ENCODE data around the gene DPH1.
"Not testable (repeated sequence)": the region's sequence is repeated elsewhere in the genome, so short reads cannot be mapped to it uniquely, and the experiment has no call there.

Gene DPH1

DNA sequence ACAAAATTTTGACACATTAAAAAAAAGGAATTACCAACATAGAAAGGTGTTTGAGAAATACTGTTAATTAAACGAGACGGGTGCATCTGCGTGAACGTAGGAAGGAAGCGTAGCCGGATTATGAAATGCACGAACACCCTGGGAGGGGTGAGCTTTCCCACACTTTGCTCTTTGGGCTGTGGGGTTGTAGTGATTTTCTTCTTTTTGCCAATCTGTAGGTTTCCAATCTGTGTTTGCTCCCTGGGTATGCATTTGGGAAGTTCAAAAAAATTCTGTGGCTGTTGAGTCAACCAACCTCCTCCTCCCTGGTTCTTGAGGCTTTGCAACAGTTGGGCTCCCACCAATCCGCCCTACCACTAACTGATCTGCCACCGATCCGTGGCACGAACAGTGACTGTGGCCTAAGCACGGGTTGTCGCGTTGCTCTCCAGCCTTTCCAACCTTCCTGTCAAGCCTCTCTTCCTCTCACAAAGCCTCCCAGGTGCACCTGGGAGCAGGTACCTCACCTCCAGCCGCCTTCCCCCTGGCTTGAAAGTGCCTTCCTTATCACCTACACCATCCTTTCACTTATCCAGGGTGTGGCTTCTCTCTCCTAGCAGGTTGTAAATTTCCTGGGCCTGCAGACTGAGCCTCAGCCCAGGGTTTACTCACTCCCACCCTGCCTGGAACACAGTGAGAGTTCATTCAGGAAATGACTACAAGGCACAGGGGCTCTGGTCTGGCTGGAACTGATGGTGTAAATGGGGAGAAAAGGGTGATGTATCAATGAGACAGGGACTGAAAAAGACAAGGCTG is 21.4 kb upstream of the DPH1 start:
- DNase-seq = no peak

DNA sequence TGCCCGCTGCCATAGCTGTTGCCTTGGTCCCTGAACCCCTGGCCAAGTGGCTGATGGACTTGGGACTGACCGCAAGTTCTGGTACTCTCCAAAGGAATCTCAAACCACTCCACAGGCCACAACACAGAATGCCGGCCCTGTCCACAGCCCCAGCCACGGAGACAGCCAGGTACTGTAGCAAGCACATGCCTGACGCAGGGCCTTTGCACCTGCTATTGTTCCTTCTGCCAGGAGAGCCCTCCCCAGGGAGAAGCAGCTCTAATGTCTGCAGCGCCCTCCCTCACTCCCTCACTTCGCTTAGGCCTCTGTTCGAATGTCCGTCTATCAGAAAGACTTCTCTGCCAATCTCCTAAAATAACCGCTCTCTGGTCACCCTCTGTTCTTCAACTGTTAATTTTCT is 20.2 kb upstream of the DPH1 start:
- DNase-seq = no peak

DNA sequence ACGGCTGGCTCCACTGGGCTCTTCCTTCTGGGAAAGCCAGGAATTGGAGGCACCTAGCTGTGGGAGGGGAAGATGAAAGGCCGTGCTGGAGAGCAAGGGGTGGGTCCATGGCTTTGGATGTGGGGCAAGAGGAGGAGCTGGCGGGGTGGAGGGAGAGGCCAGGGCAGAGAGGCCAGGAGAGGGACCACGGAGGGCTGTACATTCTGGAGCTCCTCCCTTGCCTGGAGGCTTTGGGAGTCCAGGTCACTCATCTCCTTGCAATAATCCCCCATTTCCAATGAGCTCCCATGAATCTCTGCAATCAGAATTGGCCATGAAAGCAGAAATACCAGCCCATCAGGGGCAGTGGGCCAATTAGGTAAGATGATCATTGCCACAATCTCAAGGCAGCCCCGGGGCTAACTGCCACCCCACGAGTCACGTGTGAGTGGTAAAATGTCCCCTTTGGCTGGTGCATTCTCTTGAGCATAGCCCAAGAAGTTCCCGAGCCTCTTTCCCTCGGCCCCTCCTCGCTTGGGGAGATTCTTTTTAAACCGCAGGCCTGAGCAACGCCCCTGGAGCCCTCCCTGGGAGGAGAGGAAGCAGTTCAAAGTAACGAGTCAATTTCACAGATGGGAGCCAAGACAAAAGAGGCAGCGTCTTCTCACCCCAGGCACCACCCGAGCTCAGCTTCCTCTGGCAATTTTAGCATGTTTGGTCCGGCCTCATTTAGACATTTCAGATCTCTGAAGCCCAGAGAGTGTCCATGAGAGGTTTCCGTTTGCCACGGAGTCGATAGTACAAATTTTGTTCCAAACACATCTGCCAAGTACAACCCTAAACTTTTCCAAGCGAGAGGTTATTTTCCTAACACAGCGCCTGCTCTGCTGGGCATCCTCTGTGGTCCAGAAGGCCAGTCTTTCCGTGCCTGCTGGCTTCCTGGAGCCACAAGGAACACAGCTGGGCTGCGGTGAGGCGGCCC is 18.3 kb upstream of the DPH1 start:
- no peak for DNase-seq

DNA sequence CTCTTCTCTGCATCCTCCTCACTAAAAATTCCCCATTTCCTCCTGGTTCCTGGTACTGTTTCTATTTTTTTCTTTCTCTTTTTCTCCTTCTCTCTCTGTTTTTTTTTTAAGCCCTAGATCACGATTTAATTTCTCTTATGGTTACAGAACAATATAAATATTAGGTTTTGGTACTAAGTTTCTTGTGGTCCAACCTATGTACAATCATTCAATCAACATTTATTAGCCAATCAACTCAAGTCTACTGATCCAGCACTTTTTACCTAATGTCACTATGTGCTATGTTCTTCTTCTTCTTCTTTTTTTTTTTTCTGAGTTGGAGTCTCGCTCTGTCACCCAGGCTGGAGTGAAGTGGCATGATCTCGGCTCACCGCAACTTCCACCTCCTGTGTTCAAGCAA is 17.5 kb upstream of the DPH1 start:
- no peak for DNase-seq

DNA sequence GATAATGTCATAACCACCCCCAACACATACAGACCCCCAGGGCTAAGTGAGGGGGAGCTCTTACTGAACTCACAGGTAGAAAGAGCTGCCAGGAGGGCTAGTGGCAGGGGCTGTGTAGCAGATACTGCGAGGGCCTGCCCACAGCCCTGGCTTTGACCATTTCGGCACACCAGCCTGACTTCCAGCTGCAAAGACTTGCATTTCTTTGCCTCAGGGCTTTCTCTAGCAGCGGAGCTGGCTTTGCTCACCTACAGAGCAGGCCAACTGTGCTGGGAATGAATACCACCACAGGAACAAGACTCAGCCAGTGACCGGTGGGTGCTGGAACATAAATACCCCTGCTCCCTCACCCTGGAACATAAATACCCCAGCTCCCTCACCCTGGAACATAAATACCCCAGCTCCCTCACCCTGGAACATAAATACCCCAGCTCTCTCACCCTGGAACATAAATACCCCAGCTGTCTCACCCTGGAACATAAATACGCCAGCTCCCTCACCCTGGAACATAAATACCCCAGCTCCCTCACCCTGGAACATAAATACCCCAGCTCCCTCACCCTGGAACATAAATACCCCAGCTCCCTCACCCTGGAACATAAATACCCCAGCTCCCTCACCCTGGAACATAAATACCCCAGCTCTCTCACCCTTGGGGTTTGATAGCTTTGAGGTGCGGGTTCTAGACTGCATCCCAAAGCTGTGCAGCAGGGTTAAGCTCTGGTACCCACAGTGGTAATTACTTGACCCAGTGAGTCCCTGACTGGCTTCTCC is 16.5 kb upstream of the DPH1 start:
- not testable (repeated sequence) for DNase-seq

DNA sequence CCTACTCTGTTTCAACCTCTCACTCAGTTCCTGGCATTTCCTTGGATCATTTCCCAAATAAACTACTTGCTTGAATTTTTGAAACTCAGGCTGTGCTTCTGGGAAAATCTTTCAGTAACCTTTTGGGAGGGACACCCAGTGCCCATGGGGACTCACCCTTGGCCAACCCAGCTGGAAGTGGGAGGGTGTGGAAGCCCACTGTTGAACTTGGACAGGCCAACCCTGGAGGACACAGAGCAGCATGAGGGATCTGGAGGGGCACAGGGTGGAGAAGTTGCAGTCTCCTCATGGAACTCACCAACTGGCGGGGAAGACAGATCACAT is 16.0 kb upstream of the DPH1 start:
- no peak for DNase-seq

DNA sequence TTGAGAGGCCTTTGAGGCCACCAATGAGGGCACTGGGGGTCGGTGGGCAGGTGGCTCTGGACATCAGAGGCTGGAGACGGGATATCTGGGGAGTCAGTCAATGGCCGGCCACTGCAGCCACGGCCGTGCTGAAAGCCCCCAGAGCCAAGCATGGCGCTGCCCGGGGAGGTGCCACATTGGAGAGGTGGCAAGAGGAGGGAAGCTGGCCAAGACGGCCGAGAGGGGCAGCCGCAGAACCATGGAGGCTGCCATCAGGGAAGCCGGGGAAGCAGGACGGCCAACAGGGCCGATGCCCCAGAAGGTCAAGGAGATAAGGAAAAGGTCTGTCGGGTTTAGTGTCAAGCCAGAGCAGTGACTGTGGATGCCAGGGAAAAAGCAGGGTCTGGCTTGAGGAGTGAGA is 14.6 kb upstream of the DPH1 start:
- no peak for DNase-seq

DNA sequence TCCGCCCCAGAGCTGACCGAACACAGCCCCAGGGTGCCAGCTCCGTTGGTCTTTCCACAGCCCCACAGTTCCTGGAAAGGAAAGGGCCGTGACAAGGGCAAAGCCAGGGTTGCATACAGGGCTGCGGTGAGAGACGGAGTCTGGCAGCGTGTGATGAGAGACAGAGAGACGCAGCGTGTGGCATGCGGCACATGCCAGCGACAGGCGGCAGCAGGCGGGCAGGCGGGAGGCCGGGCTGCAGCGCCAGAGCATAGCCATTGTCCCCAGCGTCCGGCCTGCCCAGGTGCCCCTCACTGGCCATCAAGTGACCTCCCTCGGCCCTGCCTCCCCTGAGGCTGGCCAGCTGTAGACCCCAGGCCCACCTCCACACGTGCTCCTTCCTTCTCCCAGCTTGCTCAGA is 13.5 kb upstream of the DPH1 start:
- DNase-seq = no peak

DNA sequence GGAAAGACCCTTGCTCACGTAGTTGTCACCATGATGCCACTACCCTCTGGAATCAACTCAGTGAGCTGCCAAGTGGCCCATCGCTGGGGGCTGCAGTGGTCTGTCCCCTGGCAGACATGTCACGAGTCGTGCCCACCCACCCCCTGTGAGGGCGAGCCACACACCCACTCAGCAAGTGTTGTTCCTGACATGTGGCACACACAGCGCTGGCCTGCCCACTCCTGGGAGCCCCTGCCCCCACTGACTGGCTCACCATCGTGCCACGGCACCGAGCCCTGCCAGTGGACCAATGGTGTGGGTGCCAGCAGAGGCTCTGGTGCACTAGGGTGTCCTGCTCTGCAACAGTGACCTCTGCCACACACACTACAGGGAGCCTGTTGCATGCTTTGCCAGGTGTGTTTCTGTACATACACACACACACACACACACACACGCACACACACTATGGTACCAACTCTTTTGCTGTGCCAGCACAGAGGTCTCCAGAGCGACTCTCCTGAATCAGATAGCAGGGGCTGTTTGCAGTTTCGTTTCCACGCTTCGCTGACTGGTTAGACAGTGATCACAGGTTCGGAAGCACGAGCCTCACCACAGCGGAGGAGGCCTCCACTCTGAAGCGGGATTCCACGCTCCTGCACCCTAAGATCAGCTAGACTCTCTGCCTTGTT is 12.5 kb upstream of the DPH1 start:
- no peak for DNase-seq

DNA sequence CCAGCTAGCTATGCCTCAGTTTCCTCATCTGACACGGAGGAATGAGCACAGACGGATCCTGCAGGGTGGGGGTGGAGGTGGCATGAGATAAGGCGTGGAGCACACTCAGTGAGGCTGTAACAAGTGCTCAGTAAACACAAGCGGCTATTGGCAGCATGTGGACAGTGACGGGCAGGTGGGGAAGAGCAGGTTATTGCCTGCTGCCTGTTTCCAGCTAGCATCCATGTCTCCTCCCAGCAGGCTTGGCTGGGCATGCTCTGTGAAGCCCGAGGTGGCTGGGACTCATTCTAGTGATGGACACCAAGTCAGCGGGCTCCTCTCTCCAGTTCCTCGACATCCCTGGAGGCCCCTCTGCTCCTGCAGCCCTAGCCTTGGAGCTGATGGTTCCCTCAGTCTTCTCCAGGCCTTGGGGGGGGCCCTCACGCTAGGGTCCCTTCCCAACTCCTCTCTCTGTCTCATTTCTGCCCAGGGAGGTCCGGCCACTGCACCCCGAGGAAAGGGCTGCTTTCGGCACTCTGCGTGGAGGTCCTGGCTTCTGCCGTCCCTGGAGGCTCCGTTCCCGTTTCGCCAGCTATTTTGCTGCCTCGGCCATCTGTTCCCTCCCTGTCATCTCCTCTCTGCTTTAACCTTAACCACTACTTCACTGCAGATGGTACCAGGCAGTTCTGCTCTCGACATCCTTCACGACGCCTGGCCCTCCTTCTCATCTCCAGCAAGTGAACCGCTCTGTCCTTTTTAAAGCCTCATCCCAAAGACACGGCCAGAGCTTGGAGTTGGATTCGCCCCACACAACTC is 11.0 kb upstream of the DPH1 start:
- no peak for DNase-seq

DNA sequence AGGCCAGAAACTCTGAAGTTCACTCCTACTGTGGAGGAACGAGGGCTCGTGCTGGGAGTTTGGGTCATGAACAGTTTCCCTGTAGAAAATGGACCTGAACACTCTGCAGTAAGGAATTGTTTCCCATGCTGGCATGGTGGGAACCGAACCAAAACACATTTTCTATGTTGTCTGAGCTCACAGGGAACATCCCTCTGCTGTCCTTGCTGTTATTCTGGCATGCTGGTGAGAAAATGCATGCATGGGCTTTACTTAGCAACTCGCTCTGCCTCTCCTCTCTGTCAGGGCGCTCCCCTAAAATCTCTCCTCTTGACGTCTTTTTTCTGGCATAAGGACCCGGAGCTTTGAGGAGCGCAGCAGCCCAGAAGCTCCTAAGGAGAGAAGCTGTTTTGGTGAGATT is 10.2 kb upstream of the DPH1 start:
- DNase-seq = no peak

DNA sequence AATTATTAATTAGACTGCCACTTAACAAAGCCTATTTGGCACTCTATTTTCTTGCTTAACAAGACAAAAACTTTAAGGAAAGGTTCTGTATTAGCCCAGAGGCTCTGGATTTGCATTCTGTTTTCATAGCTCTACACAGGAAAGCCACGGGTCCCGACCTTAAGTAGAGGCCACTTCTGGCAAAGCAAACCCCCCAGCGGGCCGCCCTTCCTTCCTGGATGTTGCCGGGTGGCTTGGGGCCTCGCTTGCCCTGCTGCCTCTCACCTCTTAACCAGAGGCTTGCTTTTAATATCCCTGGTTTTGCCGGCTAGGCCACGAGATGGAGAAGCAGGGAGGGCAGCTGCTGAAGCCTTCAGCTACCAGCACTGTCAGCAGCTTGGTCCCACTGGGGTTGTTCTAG is 9.2 kb upstream of the DPH1 start:
- no peak for DNase-seq

DNA sequence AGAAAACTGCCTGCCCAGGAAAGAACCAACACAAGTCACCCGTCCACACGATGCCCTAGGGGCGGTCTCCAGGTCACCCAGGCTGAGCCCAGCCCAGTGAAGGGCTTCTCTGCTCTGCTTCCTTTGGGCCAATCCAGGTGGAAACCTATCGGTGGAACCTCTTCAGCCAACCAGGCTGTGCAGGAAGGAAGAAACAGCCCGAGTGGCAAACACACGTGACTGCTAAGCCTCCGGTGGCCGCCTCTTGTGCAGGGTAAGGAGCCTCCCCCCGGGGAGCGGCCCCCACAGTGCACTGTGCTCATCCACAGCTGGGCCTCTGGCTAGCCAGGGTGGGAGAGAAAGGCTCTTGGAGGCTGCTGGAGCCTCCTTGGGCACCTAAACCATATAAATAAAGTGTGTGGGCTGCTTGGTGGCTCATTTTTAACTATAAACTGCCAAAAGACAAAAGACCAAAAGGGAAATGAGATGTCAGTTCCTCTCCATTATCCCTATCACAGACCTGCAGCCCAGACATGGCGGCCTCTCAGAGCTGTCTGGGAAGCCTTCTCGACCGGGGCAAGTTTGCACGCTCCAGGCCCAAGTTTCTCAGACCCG is 7.2 kb upstream of the DPH1 start:
- DNase-seq = no peak

DNA sequence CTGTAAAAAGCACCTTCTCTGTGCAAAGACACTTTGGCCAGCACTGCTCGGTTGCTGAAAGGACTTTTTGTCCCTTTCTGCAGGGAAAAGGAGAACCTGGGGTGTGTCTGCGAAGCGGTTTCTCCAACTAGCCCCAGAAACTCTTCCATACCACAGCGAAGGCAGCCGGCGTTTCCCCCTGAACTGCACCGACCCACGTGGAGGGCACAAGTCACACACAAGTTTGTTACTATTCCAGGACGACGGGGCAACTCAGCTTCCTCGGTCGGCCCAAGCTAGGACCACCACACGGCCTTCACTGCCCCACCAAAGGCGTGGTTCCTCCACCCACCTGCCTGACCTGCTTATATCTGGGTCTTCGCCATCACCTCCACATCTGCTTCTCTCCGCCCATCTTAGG is 6.7 kb upstream of the DPH1 start:
- no peak for DNase-seq

DNA sequence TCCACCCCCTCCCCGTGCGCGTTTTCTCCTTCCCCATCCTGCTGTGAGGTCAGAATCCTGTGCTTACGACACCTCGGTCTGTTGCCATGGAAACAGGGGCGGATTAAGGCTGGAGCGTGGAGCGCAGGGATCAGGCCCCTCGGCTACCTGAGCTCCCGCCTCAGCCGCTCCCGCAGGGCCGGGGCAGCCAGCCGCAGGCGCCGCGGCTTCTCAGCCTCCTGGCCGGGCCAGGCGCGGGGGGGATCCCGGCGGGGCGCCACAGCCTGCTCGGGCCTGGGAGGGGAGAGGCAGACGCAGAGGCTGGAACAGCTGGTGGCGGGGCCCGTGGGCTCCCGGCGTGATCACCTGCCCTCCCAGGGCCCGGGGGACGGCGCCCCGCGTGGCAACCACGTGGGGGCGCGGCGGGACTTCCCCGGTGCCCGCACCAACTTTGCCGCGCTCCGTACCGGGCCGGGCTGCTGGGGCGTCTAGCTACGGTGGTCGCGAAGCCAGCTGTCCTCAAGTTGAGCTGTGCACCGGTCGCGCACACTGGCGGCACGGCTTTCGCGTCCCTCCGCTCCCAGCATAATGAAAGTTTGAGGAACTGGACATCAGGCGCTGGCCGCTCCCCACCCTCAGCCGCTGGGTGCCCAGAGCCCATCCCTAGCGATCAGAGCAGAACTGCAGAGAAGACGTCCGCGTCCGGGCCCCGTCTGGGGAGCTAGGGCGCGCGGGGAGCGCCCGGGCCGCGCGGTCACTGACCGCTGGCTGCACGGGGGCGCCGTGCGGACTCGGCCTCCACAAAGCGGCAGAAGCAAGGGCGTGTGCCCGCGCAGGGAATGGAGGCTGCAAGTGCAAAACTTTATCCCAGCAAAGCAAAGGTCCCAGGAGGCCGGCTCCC is 6.0 kb upstream of the DPH1 start:
- no peak for DNase-seq

DNA sequence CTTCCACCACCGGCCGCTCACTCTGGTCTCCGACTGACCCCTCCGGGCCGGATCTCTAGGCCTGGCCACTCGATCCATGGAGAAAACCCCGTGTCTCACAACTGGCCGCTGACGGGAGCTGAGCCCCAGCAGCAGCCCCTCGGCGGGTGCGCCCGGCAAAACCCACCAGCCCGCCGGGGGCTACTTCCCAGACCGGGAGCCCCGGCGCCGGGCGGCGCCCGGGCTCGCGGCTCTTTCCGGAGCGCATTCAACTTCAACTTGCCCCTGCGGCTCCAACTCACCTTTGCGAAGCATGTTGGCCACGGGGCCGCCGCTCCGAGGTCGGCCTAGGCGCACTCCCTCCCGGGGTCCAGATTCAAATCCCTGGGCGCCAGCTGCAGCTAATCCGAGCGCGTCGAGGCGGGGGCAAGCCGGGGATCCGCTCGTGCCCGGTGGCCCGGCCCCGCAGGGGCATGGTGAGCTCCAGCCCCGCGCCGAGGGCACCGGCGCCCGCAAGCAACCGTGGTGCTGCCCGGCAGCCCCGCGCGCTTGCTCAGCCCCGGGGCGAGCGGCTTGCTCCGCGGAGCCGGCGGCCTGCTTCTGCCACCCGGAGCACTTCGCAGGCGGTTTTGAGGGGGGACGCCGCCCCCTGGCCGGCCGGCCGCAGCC is 5.3 kb upstream of the DPH1 start:
- DNase-seq = peak; percentile 57

DNA sequence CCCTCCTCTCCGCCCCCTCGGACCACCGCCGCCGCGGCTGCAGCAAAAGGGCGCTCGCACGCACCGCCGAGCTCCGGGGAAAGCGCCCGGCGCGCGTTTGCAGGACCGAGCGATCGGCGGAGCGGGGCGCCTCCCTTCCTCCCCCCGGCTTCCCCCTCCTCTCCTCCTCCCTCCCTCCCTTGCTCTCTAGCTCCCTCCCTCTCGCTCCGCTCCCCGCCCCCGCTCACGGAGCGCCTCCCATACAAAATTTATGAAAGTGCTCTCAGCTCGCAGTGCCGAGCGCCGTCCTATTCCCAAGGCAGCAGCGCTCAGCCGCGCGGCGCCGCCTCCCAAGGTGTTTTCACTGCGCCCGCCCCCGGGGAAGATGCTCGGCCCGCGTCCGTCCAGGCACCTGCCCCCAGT is 4.7 kb upstream of the DPH1 start, which contains the start of gene RTN4RL1:
Gene RTN4RL1 (minus strand): TSS at position 115 of the 402 bp plus-strand sequence. CDS start 469 bp downstream, outside the sequence.
- peak; percentile 77 for DNase-seq

DNA sequence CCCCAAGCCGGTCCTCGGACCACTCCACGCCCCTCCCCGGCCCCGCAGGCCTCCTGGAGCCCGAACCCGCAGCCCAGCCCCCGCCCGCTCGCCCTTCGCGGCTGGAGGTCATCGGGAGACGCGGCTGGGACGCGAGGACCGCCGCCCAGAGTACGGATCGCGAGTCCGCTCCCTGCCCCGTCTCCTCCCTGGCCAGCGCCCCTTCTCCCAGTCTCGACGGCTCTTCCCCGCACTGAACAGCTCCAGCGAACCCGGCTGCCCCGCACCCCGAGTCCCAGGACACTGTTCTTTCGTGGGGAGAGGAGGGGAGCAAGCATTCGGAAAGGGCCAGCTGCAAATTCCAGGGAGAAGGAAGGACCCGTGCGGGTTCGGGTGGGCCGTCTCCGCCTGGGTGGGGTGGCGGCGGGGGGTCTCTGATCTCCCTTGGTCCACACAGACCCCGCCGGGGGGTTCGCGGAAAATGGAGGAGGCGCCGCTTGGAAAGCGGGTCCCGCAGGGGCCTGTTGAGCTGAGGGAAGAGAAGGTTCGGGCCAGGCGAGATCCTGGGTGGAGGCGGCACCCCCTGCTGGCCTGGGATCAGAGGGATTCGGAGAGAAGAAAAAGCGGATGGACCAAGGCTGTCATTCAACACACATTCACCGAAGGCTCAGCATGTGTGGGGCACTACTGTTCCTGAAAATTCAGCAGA is 4.2 kb upstream of the DPH1 start:
- DNase-seq = peak; percentile 94

DNA sequence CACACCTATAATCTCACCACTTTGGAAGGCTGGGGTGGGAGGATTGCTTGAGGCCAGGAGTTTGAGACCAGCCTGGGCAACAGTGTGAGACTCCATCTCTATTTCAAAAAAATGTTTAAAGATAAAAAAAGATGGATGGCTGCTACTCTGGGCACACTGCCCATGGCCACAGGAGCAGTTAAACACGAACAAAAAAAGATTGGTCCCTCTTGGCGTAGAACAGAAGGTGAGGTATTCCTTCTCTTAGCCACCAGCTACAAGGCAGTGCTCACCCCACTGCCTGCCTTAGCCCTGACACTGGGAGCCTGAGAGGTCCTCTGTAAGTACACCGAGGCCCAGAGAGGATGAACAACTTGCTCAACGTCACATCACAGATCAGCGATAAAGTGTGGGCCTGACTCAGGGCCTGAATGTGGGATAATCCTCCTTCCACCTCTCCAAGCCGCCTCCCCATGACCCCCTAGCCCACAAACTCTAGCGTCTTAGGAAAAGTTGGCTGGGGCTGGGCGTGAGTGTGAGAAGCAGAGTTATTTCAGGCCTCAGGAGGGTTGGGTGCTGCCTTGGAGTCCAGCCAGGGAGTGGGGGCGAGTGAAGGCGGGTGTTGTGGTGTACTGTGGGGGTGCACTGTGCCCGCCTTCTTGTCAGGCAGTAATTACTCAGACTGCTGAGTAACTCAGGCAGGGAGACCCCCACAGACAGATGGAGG is 2.3 kb upstream of the DPH1 start:
- DNase-seq = no peak

Data from 8988T (cell line).